ENCODE data around the gene GBX2. TPM values are rescaled to one million over a fixed set of nuclear protein-coding genes. Genes with fewer than 3 reads are reported as not detected.

GBX2 gene
- total RNA-seq, 1 experiment from 2014 or later = 5.9 TPM

DNA sequence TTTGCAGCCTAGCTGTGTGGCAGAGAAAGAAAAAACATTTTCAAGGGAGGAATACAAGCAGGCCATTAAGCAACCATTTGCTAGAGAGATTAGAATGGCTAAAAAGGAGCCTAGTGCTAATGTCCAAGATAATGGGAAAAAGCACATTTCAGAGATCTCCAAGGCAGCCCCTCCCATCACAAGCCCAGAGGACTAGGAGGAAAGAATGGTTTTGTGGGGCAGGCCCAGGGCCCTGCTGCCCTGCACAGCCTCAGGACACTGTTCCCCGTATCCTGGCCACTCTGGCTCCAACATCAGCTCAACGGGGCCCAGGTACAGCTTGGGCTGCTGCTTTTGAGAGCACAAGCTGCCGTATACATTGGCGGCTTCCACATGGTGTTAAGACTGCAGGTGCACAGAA, 16.5 kb upstream of the GBX2 start:
- H3K9me2 ChIP-seq (ENCODE audit: insufficient read depth) = no peaks in the 10 kb centered on the region
- ATAC-seq (no peak), DNase-seq (ENCODE audit: low read depth, low spot score) (no peak)
- TF ChIP-seq, protein P1, sequence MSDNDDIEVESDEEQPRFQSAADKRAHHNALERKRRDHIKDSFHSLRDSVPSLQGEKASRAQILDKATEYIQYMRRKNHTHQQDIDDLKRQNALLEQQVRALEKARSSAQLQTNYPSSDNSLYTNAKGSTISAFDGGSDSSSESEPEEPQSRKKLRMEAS (IDR thresholded peaks at IDR 0.05) = no peak
- TF ChIP-seq ELF1 (IDR thresholded peaks at IDR 0.05; ENCODE audit: borderline replicate concordance, low read depth) (no peak), CBX3 (IDR thresholded peaks at IDR 0.05; ENCODE audit: low read depth) (no peak), EZH2 (IDR thresholded peaks at IDR 0.05) (no peak), TCF7L2 (IDR thresholded peaks at IDR 0.05; ENCODE audit: borderline replicate concordance, extremely low read depth, insufficient read depth, insufficient read length) (no peak), EGR1 (IDR thresholded peaks at IDR 0.05; ENCODE audit: low read depth) (no peak), EZH2phosphoT487 (IDR thresholded peaks at IDR 0.05; ENCODE audit: borderline replicate concordance) (no peak), JUND (IDR thresholded peaks at IDR 0.05) (no peak), SRF (IDR thresholded peaks at IDR 0.05; ENCODE audit: low read depth) (no peak), SIN3A (IDR thresholded peaks at IDR 0.05; ENCODE audit: low read depth) (no peak)
- TF ChIP-seq, protein P2, sequence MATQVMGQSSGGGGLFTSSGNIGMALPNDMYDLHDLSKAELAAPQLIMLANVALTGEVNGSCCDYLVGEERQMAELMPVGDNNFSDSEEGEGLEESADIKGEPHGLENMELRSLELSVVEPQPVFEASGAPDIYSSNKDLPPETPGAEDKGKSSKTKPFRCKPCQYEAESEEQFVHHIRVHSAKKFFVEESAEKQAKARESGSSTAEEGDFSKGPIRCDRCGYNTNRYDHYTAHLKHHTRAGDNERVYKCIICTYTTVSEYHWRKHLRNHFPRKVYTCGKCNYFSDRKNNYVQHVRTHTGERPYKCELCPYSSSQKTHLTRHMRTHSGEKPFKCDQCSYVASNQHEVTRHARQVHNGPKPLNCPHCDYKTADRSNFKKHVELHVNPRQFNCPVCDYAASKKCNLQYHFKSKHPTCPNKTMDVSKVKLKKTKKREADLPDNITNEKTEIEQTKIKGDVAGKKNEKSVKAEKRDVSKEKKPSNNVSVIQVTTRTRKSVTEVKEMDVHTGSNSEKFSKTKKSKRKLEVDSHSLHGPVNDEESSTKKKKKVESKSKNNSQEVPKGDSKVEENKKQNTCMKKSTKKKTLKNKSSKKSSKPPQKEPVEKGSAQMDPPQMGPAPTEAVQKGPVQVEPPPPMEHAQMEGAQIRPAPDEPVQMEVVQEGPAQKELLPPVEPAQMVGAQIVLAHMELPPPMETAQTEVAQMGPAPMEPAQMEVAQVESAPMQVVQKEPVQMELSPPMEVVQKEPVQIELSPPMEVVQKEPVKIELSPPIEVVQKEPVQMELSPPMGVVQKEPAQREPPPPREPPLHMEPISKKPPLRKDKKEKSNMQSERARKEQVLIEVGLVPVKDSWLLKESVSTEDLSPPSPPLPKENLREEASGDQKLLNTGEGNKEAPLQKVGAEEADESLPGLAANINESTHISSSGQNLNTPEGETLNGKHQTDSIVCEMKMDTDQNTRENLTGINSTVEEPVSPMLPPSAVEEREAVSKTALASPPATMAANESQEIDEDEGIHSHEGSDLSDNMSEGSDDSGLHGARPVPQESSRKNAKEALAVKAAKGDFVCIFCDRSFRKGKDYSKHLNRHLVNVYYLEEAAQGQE (IDR thresholded peaks at IDR 0.05; ENCODE audit: low read depth) = no peak
- TF ChIP-seq, protein P3, sequence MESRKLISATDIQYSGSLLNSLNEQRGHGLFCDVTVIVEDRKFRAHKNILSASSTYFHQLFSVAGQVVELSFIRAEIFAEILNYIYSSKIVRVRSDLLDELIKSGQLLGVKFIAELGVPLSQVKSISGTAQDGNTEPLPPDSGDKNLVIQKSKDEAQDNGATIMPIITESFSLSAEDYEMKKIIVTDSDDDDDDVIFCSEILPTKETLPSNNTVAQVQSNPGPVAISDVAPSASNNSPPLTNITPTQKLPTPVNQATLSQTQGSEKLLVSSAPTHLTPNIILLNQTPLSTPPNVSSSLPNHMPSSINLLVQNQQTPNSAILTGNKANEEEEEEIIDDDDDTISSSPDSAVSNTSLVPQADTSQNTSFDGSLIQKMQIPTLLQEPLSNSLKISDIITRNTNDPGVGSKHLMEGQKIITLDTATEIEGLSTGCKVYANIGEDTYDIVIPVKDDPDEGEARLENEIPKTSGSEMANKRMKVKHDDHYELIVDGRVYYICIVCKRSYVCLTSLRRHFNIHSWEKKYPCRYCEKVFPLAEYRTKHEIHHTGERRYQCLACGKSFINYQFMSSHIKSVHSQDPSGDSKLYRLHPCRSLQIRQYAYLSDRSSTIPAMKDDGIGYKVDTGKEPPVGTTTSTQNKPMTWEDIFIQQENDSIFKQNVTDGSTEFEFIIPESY (IDR thresholded peaks at IDR 0.05; ENCODE audit: extremely low read depth, insufficient replicate concordance, low read length) = no peak
- TF ChIP-seq, protein P4, sequence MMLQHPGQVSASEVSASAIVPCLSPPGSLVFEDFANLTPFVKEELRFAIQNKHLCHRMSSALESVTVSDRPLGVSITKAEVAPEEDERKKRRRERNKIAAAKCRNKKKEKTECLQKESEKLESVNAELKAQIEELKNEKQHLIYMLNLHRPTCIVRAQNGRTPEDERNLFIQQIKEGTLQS (IDR thresholded peaks at IDR 0.05) = no peak
- H3K4me1 ChIP-seq (ENCODE audit: control insufficient read depth in 1 of 2, insufficient read depth in 2 of 2, low read length in 2 of 2) = peaks cover 0 to 11% of the 10 kb centered on the region in 2 experiments; a peak in 2 of 4 replicates
- no peak overlapping the region for H3K9ac ChIP-seq (ENCODE audit: low read length)
- H4K20me1 ChIP-seq (ENCODE audit: insufficient read depth) = no peaks in the 10 kb centered on the region; the same call in 1 of the 2 replicates
- no peaks in the 10 kb centered on the region for H3K36me3 ChIP-seq (ENCODE audit: control insufficient read depth in 1 of 2, insufficient read depth in 2 of 2, low read length in 2 of 2)
- H3K27me3 ChIP-seq (ENCODE audit: insufficient read depth, low read length) = no peaks in the 10 kb centered on the region
- no peaks in the 10 kb centered on the region; a peak in 1 of 4 replicates for H3K9me3 ChIP-seq (ENCODE audit: control insufficient read depth in 1 of 2, insufficient read depth in 1 of 2, low read depth in 1 of 2, low read length in 2 of 2)
- no peak overlapping the region for H3K4me3 ChIP-seq (replicated peaks in 1 of 2; ENCODE audit: low read depth in 1 of 2, low read length in 2 of 2)
- H3K79me2 ChIP-seq (ENCODE audit: insufficient read depth, low read length) = peaks cover 33% of the 10 kb centered on the region
- no TSS peak for BruUV-seq (replicated peaks)
- CTCF ChIA-PET = no interaction called here
- no peak overlapping the region for H2AFZ ChIP-seq (ENCODE audit: low read depth, low read length, poor library complexity, severe bottlenecking)
- H3K27ac ChIP-seq (ENCODE audit: low read depth, low read length) = no peak overlapping the region
- POLR2A ChIA-PET = no interaction called here
- H3K4me2 ChIP-seq (ENCODE audit: low read length) = no peak overlapping the region
- RAD21 ChIA-PET (ENCODE audit: low non-redundant PET in 1 of 2, low total read pairs in 2 of 2, uncharacterized antibody in 2 of 2, unreplicated experiment in 2 of 2) = no interaction called here
- intact Hi-C loops (cut with micrococcal nuclease) = no loop called here
